Activated T-helper 17 cell treated with anti-CD3 and anti-CD28 coated beads, Interleukin-2, amount 50 U/mL, for 72 hours (primary cell): Measurements from ENCODE around the gene PDE4A. TPM values are rescaled to one million over a fixed set of nuclear protein-coding genes. Genes with fewer than 3 reads are reported as not detected.

Source experiments
- ATAC-seq: fragments of 150-1000 bp; cut with Tn5 transposase; replicated peaks from 2 replicates; pipeline ENCODE4 v1.10.0; 2021; ENCODE audit warnings: mild to moderate bottlenecking, moderate library complexity
- H3K27ac Mint-ChIP-seq: one replicate; pipeline ENCODE4 v1.8.0; 2022; ENCODE audit warnings: mixed read lengths
- H3K27me3 Mint-ChIP-seq: one replicate; pipeline ENCODE4 v1.8.0; 2022; ENCODE audit warnings: mixed read lengths
- H3K36me3 Mint-ChIP-seq: one replicate; pipeline ENCODE4 v1.8.0; 2022; ENCODE audit warnings: low read depth, mild to moderate bottlenecking, mixed read lengths
- H3K4me1 Mint-ChIP-seq: one replicate; pipeline ENCODE4 v1.8.0; 2022; ENCODE audit warnings: mixed read lengths
- H3K4me3 Mint-ChIP-seq: one replicate; pipeline ENCODE4 v1.8.0; 2022; ENCODE audit warnings: mild to moderate bottlenecking, mixed read lengths
- H3K9me3 Mint-ChIP-seq: one replicate; pipeline ENCODE4 v1.8.0; 2022; ENCODE audit warnings: mixed read lengths
- total RNA-seq, 2 donors: library from RNA; stranded (reverse); gene quantifications; one replicate each; pipeline ENCODE4 v1.2.3, GENCODE V29; 2022

Gene PDE4A
- total RNA-seq, 2 donors from 2014 or later, result 9.0 to 9.1 TPM

- peaks cover 11% of the 10 kb centered on the region for H3K4me1 Mint-ChIP-seq
- no peak overlapping the region for H3K4me3 Mint-ChIP-seq
- H3K9me3 Mint-ChIP-seq, result no peaks in the 10 kb centered on the region
- H3K27me3 Mint-ChIP-seq, result peaks cover 46% of the 10 kb centered on the region
- H3K27ac Mint-ChIP-seq, result no peak overlapping the region
- no peak for ATAC-seq
- no peaks in the 10 kb centered on the region for H3K36me3 Mint-ChIP-seq
These were observed 95.7 kb downstream of the PDE4A start for GRCh38 chr19:10516064-10516385.

GRCh38 chr19:10516671-10517286 is 96.4 kb downstream of the PDE4A start:
- peaks cover 11% of the 10 kb centered on the region for H3K4me1 Mint-ChIP-seq
- H3K27ac Mint-ChIP-seq, result no peak overlapping the region
- no peaks in the 10 kb centered on the region for H3K36me3 Mint-ChIP-seq
- H3K4me3 Mint-ChIP-seq, result peak overlapping the region; percentile 58
- no peak for ATAC-seq
- H3K9me3 Mint-ChIP-seq, result no peaks in the 10 kb centered on the region
- H3K27me3 Mint-ChIP-seq, result peaks cover 46% of the 10 kb centered on the region

- peak; percentile 26 for ATAC-seq
- H3K9me3 Mint-ChIP-seq, result no peaks in the 10 kb centered on the region
- H3K4me3 Mint-ChIP-seq, result peak within 1 kb of the TSS; percentile 60
- H3K27me3 Mint-ChIP-seq, result peaks cover 48% of the 10 kb centered on the region
- peaks cover 11% of the 10 kb centered on the region for H3K4me1 Mint-ChIP-seq
- H3K27ac Mint-ChIP-seq, result no peak within 1 kb of the TSS
- no peaks in the 10 kb centered on the region for H3K36me3 Mint-ChIP-seq
These were observed 97.0 kb downstream of the PDE4A start, which contains the start of gene S1PR5 for GRCh38 chr19:10517361-10517759. S1PR5 (minus strand) TSS chr19:10517447; CDS start chr19:10515011, 2,436 bp downstream.

GRCh38 chr19:10517760-10518443 is 97.6 kb downstream of the PDE4A start:
- ATAC-seq, result peak; percentile 26
- Mint-ChIP-seq H3K4me1 (peaks cover 11% of the 10 kb centered on the region), H3K36me3 (no peaks in the 10 kb centered on the region), H3K4me3 (peak overlapping the region; percentile 60), H3K27me3 (peaks cover 48% of the 10 kb centered on the region), H3K27ac (no peak overlapping the region), H3K9me3 (no peaks in the 10 kb centered on the region)

GRCh38 chr19:10518444-10519361 is 98.4 kb downstream of the PDE4A start:
- Mint-ChIP-seq H3K9me3 (no peaks in the 10 kb centered on the region), H3K4me3 (peak overlapping the region; percentile 60), H3K36me3 (no peaks in the 10 kb centered on the region), H3K4me1 (peaks cover 11% of the 10 kb centered on the region), H3K27me3 (peaks cover 40% of the 10 kb centered on the region), H3K27ac (no peak overlapping the region)
- no peak for ATAC-seq

Other genes with a start within 250 kb of the PDE4A start
- gene DNMT1, start 225.6 kb upstream of the PDE4A start, total RNA-seq, result 100 to 1,000 TPM; 300 to 434 TPM
- gene S1PR2, start 189.2 kb upstream of the PDE4A start, total RNA-seq, result 10 to 100 TPM in 1 of 2 donors, 1 to 10 TPM in 1; 7.9 to 17.1 TPM
- 100 to 1,000 TPM in 1 of 2 donors, 10 to 100 TPM in 1; 61.1 to 142 TPM for gene MRPL4, start 168.3 kb upstream of the PDE4A start, total RNA-seq
- 10 to 100 TPM; 47.8 to 88.5 TPM for gene ICAM1, start 149.4 kb upstream of the PDE4A start, total RNA-seq
- 1 to 10 TPM in 1 of 2 donors, under 1 TPM in 1; 0.78 to 2.2 TPM for gene ICAM4, start 133.6 kb upstream of the PDE4A start, total RNA-seq
- 1 to 10 TPM in 1 of 2 donors, under 1 TPM in 1; 0.71 to 8.6 TPM for gene ICAM5, start 130.6 kb upstream of the PDE4A start, total RNA-seq
- gene ZGLP1, start 110.7 kb upstream of the PDE4A start, total RNA-seq, result 1 to 10 TPM; 5.4 to 6.6 TPM
- gene FDX2, start 104.5 kb upstream of the PDE4A start, total RNA-seq, result 10 to 100 TPM; 12.3 to 20.1 TPM
- gene RAVER1, start 87.0 kb upstream of the PDE4A start, total RNA-seq, result 10 to 100 TPM; 66.3 to 88.7 TPM
- gene ICAM3, start 80.9 kb upstream of the PDE4A start, total RNA-seq, result 100 to 1,000 TPM; 144 to 228 TPM
- gene TYK2, start 40.0 kb upstream of the PDE4A start, total RNA-seq, result 100 to 1,000 TPM; 221 to 245 TPM
- 100 to 1,000 TPM; 140 to 226 TPM for gene CDC37, start 17.0 kb upstream of the PDE4A start, total RNA-seq
- 10 to 100 TPM; 71.5 to 99.6 TPM for gene KEAP1, start 82.8 kb downstream of the PDE4A start, total RNA-seq
- gene S1PR5, start 96.9 kb downstream of the PDE4A start, total RNA-seq, result under 1 TPM in 1 of 2 donors, not detected in 1; 0.11 TPM
- gene ATG4D, start 123.4 kb downstream of the PDE4A start, total RNA-seq, result 10 to 100 TPM; 27.4 to 37.8 TPM
- gene KRI1, start 145.5 kb downstream of the PDE4A start, total RNA-seq, result 10 to 100 TPM; 43.3 to 52.5 TPM
- gene CDKN2D, start 148.4 kb downstream of the PDE4A start, total RNA-seq, result 10 to 100 TPM; 21.2 to 46.6 TPM
- gene AP1M2, start 166.8 kb downstream of the PDE4A start, total RNA-seq, result not detected
- 10 to 100 TPM; 64.8 to 84.9 TPM for gene SLC44A2, start 205.0 kb downstream of the PDE4A start, total RNA-seq
- 100 to 1,000 TPM; 286 to 439 TPM for gene ILF3, start 233.8 kb downstream of the PDE4A start, total RNA-seq